Central memory CD8-positive, alpha-beta T cell (primary cell): ENCODE measurements around the gene TMEM212.

ENCODE experiments used
- ATAC-seq: fragments of 150-1000 bp; cut with Tn5 transposase; replicated peaks from 2 replicates; pipeline ENCODE4 v1.10.0; 2022; ENCODE audit warnings: mild to moderate bottlenecking, moderate FRiP score, moderate number of reproducible peaks; ENCODE audit not compliant: poor library complexity, severe bottlenecking; ENCODE audit errors: extremely low read depth
- DNase-seq, 2 donors: peaks; one replicate each; pipeline ENCODE4 v3.0.0; 2021; ENCODE audit warnings: low spot score in 2 of 2
- H3K27ac Mint-ChIP-seq: one replicate; pipeline ENCODE4 v1.8.0; 2022; ENCODE audit warnings: low read depth, mild to moderate bottlenecking, moderate library complexity, mixed read lengths
- H3K27me3 Mint-ChIP-seq: one replicate; pipeline ENCODE4 v1.8.0; 2022; ENCODE audit warnings: mixed read lengths
- H3K36me3 Mint-ChIP-seq: one replicate; pipeline ENCODE4 v1.8.0; 2022; ENCODE audit warnings: mild to moderate bottlenecking, moderate library complexity, mixed read lengths; ENCODE audit not compliant: insufficient read depth
- H3K4me1 Mint-ChIP-seq: one replicate; pipeline ENCODE4 v1.8.0; 2022; ENCODE audit warnings: mixed read lengths
- H3K4me3 Mint-ChIP-seq: one replicate; pipeline ENCODE4 v1.8.0; 2022; ENCODE audit warnings: mild to moderate bottlenecking, moderate library complexity, mixed read lengths
- H3K9me3 Mint-ChIP-seq: one replicate; pipeline ENCODE4 v1.8.0; 2022; ENCODE audit warnings: mixed read lengths

TMEM212 gene

GRCh38 chr3:171830518-171830875 lies 12.7 kb upstream of the TMEM212 start:
- DNase-seq = no peak
- H3K27me3 Mint-ChIP-seq = peaks cover 39% of the 10 kb centered on the region
- ATAC-seq = no peak
- no peaks in the 10 kb centered on the region for H3K36me3 Mint-ChIP-seq
- H3K4me3 Mint-ChIP-seq = no peak overlapping the region
- no peak overlapping the region for H3K27ac Mint-ChIP-seq
- no peaks in the 10 kb centered on the region for H3K4me1 Mint-ChIP-seq
- no peaks in the 10 kb centered on the region for H3K9me3 Mint-ChIP-seq

GRCh38 chr3:171831936-171832335 lies 11.2 kb upstream of the TMEM212 start:
- Mint-ChIP-seq H3K27ac (no peak overlapping the region), H3K4me1 (no peaks in the 10 kb centered on the region), H3K9me3 (no peaks in the 10 kb centered on the region), H3K4me3 (no peak overlapping the region), H3K36me3 (no peaks in the 10 kb centered on the region), H3K27me3 (peaks cover 31% of the 10 kb centered on the region)
- ATAC-seq (no peak), DNase-seq (no peak)

- ATAC-seq = no peak
- H3K4me3 Mint-ChIP-seq = no peak overlapping the region
- no peak overlapping the region for H3K27ac Mint-ChIP-seq
- H3K27me3 Mint-ChIP-seq = peaks cover 31% of the 10 kb centered on the region
- H3K36me3 Mint-ChIP-seq = no peaks in the 10 kb centered on the region
- no peaks in the 10 kb centered on the region for H3K9me3 Mint-ChIP-seq
- DNase-seq = no peak
- no peaks in the 10 kb centered on the region for H3K4me1 Mint-ChIP-seq
These were observed 10.2 kb upstream of the TMEM212 start for GRCh38 chr3:171832989-171833388.

- Mint-ChIP-seq H3K4me1 (no peaks in the 10 kb centered on the region), H3K27ac (no peak overlapping the region), H3K9me3 (no peaks in the 10 kb centered on the region), H3K36me3 (no peaks in the 10 kb centered on the region), H3K4me3 (no peak overlapping the region), H3K27me3 (peaks cover 38% of the 10 kb centered on the region)
- ATAC-seq (no peak), DNase-seq (no peak)
These were observed 9.2 kb upstream of the TMEM212 start for GRCh38 chr3:171833789-171834460.

- Mint-ChIP-seq H3K9me3 (no peaks in the 10 kb centered on the region), H3K27ac (no peak overlapping the region), H3K27me3 (peaks cover 38% of the 10 kb centered on the region), H3K4me3 (no peak overlapping the region), H3K36me3 (no peaks in the 10 kb centered on the region), H3K4me1 (no peaks in the 10 kb centered on the region)
- ATAC-seq (no peak), DNase-seq (no peak)
These were observed 8.7 kb upstream of the TMEM212 start for GRCh38 chr3:171834461-171834801.

- DNase-seq = no peak
- Mint-ChIP-seq H3K27me3 (peaks cover 38% of the 10 kb centered on the region), H3K36me3 (no peaks in the 10 kb centered on the region), H3K4me3 (no peak overlapping the region), H3K4me1 (no peaks in the 10 kb centered on the region), H3K9me3 (no peaks in the 10 kb centered on the region), H3K27ac (no peak overlapping the region)
- ATAC-seq = no peak
These were observed 8.0 kb upstream of the TMEM212 start for GRCh38 chr3:171835116-171835515.

GRCh38 chr3:171835613-171836012 lies 7.5 kb upstream of the TMEM212 start:
- no peaks in the 10 kb centered on the region for H3K4me1 Mint-ChIP-seq
- H3K36me3 Mint-ChIP-seq = no peaks in the 10 kb centered on the region
- H3K27ac Mint-ChIP-seq = no peak overlapping the region
- no peaks in the 10 kb centered on the region for H3K9me3 Mint-ChIP-seq
- DNase-seq (no peak), ATAC-seq (no peak)
- H3K27me3 Mint-ChIP-seq = peaks cover 40% of the 10 kb centered on the region
- no peak overlapping the region for H3K4me3 Mint-ChIP-seq

- DNase-seq (no peak), ATAC-seq (no peak)
- no peaks in the 10 kb centered on the region for H3K4me1 Mint-ChIP-seq
- H3K9me3 Mint-ChIP-seq = no peaks in the 10 kb centered on the region
- H3K27ac Mint-ChIP-seq = no peak overlapping the region
- H3K4me3 Mint-ChIP-seq = no peak overlapping the region
- no peaks in the 10 kb centered on the region for H3K36me3 Mint-ChIP-seq
- H3K27me3 Mint-ChIP-seq = peaks cover 48% of the 10 kb centered on the region
These were observed 6.3 kb upstream of the TMEM212 start for GRCh38 chr3:171836855-171837254.

- H3K4me1 Mint-ChIP-seq = no peaks in the 10 kb centered on the region
- DNase-seq (no peak), ATAC-seq (no peak)
- peaks cover 40% of the 10 kb centered on the region for H3K27me3 Mint-ChIP-seq
- H3K9me3 Mint-ChIP-seq = no peaks in the 10 kb centered on the region
- no peak overlapping the region for H3K27ac Mint-ChIP-seq
- H3K4me3 Mint-ChIP-seq = no peak overlapping the region
- no peaks in the 10 kb centered on the region for H3K36me3 Mint-ChIP-seq
These were observed 5.5 kb upstream of the TMEM212 start for GRCh38 chr3:171837698-171838097.

GRCh38 chr3:171838218-171838720 lies 4.9 kb upstream of the TMEM212 start:
- no peaks in the 10 kb centered on the region for H3K9me3 Mint-ChIP-seq
- H3K27me3 Mint-ChIP-seq = peaks cover 34% of the 10 kb centered on the region
- no peaks in the 10 kb centered on the region for H3K4me1 Mint-ChIP-seq
- no peak for DNase-seq
- no peaks in the 10 kb centered on the region for H3K36me3 Mint-ChIP-seq
- H3K27ac Mint-ChIP-seq = no peak overlapping the region
- ATAC-seq = no peak
- no peak overlapping the region for H3K4me3 Mint-ChIP-seq

GRCh38 chr3:171839270-171839669 lies 3.9 kb upstream of the TMEM212 start:
- H3K9me3 Mint-ChIP-seq = no peaks in the 10 kb centered on the region
- no peak overlapping the region for H3K4me3 Mint-ChIP-seq
- no peaks in the 10 kb centered on the region for H3K4me1 Mint-ChIP-seq
- DNase-seq (no peak), ATAC-seq (no peak)
- H3K36me3 Mint-ChIP-seq = no peaks in the 10 kb centered on the region
- no peak overlapping the region for H3K27ac Mint-ChIP-seq
- H3K27me3 Mint-ChIP-seq = peaks cover 34% of the 10 kb centered on the region

- H3K4me1 Mint-ChIP-seq = no peaks in the 10 kb centered on the region
- ATAC-seq (no peak), DNase-seq (no peak)
- H3K27ac Mint-ChIP-seq = no peak overlapping the region
- no peak overlapping the region for H3K4me3 Mint-ChIP-seq
- peaks cover 34% of the 10 kb centered on the region for H3K27me3 Mint-ChIP-seq
- no peaks in the 10 kb centered on the region for H3K9me3 Mint-ChIP-seq
- no peaks in the 10 kb centered on the region for H3K36me3 Mint-ChIP-seq
These were observed 2.7 kb upstream of the TMEM212 start for GRCh38 chr3:171840445-171840810.

- H3K9me3 Mint-ChIP-seq = no peaks in the 10 kb centered on the region
- H3K4me1 Mint-ChIP-seq = no peaks in the 10 kb centered on the region
- H3K36me3 Mint-ChIP-seq = no peaks in the 10 kb centered on the region
- H3K4me3 Mint-ChIP-seq = no peak overlapping the region
- no peak overlapping the region for H3K27ac Mint-ChIP-seq
- peaks cover 34% of the 10 kb centered on the region for H3K27me3 Mint-ChIP-seq
- ATAC-seq = no peak
- DNase-seq = no peak
These were observed 2.1 kb upstream of the TMEM212 start for GRCh38 chr3:171840811-171841619.
